Islet of Langerhans (tissue), 1 donor: ENCODE data around the gene FRMD5.
"Not testable (repeated sequence)": the region's sequence is repeated elsewhere in the genome, so short reads cannot be mapped to it uniquely, and the experiment has no call there.

Experiments used
- FAIRE-seq: peaks from one replicate; lab custom pipeline; 2011; peaks lifted over from hg19 to GRCh38; lab: Jason Lieb, UNC

The FRMD5 gene

DNA sequence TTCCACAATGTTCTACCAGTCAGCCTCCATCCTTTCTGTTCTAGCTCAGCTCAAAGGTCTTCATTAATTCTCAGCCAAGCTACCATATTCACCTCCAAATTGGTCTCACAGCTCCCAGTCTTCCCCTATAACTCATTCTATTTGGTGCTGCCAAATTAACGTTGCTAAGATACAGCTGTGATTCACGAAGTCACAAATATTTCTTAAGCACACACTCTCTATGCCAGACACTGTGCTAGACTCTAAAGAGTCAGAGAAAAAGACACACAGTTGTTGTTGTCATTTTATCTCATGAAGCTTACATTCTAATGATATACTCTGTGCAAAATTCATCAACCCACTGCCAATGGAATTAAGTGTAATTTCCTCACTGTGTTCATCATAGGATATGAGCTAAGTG lies 102.8 kb downstream of the FRMD5 start:
- FAIRE-seq = no peak

- FAIRE-seq = no peak
These were observed 107.2 kb downstream of the FRMD5 start for GRCh38 chr15:44087578-44088465.

GRCh38 chr15:44084770-44085169 lies 110.3 kb downstream of the FRMD5 start:
- no peak for FAIRE-seq

DNA sequence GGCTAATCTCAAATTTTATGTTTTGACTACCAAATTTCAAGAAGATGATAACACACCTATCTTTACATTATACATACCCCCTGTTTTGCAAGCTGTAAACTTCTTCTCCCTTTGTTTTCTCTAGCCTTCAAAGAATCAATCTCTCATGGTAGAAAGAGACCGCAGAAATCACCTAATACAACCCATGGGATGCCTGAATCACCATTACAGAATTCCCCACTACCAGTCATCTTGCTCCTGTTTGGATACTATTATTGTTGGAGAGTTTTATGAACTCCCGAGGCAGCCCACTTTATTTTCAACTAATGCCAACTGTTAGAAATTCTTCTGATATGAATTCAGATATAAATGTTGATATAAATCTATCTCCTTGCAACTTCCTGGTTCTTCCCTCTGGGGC lies 110.9 kb downstream of the FRMD5 start:
- no peak for FAIRE-seq

DNA sequence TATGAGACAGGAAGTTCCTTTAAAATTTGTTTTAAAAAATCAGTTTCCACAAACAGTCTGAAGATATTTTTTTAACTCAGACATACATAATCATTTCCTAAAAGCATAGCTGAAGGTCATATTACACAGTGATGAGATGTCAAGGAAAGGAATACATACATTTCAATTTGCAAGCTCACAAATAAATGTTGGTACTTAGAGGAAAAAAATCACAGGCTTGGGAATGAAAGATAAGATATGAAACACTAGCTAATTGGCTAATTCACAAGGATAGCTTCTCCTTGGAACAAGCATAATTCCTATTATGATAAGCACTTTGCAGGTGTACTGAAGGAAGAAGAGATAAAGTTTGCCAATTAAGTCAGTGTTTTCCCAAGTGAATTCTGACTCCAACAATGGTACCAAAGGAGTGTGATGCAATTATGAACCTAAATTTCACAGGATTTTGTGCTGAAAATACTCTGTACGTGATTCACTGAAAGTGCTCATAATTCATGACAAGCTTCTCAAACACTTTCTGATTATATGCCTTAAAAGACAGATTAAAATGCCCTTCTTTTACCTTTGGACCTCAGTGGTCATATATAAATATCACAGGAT lies 112.4 kb downstream of the FRMD5 start:
- FAIRE-seq = no peak

GRCh38 chr15:44081026-44082013 lies 113.8 kb downstream of the FRMD5 start:
- FAIRE-seq = no peak

GRCh38 chr15:44075535-44075934 lies 119.5 kb downstream of the FRMD5 start:
- no peak for FAIRE-seq

DNA sequence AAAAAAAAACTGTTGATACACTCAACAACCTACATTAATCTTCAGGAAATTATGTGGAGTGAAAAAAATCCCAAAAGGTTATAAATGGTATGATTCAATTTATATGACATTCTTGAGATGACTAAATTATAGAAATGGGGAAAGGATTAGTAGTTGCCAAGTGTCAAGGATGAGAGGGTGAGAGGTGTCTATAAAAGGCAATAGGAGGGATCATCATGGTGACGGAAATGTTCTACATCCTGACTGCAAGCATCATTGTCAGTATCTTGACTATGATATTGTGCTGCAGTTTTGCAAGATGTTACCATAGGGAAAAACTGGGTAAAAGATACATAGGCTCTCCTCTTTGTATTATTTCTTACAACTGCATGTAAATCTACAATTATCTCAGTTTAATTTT lies 125.6 kb downstream of the FRMD5 start:
- no peak for FAIRE-seq

GRCh38 chr15:44068347-44068746 lies 126.7 kb downstream of the FRMD5 start:
- no peak for FAIRE-seq

GRCh38 chr15:44066211-44066827 lies 128.8 kb downstream of the FRMD5 start:
- no peak for FAIRE-seq

DNA sequence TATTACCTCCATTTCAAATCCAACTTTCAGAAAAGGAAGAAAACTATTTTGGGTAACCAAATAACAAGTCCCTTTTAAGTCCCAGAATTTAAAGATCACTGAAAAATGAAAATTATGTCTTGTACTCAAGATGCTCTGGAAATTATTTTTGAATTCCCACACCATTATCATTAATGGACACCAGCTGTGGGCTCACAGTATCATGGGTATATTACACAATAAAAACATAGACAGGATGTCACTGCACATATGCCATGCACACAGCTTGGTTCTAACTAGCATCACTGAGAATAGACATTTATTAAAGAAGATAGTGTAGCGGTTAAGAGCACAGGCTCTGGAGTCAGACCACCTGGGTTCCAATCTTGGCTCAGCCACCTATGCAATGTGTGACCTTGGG lies 130.4 kb downstream of the FRMD5 start:
- no peak for FAIRE-seq

DNA sequence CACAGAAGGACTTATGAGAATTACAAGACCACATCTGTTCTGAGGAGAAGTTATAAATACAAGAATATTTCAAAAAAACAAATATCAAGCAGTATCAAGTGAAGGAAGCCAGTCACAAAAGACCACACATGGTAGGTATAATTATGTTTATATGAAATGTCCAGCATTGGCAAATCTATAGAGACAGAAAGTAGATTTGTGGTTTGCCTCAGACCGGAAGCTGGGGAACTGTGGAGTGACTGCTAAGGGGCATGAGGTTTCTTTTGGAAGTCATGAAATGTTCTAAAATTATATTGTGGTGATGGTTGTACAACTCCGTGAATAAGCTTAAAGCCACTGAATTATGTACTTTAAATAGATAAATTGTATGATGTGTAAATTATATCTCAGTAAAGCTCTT lies 136.9 kb downstream of the FRMD5 start:
- FAIRE-seq = no peak

- no peak for FAIRE-seq
These were observed 149.4 kb downstream of the FRMD5 start for GRCh38 chr15:44045661-44046060.

DNA sequence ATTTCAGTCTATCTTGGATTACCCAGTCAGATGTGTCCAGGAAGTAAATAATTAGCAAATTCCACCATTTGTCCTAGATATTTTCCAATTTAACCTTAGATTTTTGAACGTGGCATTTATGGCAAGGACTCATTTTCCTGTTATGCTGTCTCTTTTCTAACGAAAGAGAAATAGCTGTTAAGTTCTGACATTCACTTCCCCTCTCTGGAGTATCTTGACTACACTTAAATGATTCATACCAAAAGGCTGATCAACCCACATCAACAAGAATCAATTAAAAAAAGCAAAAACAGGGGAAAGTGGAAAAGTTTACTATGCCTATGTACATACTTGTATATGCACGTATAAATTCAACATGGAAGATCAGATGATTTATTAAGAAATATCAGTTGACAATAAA lies 149.9 kb downstream of the FRMD5 start:
- FAIRE-seq = no peak

- FAIRE-seq = no peak
These were observed 156.3 kb downstream of the FRMD5 start for GRCh38 chr15:44038755-44039191.

GRCh38 chr15:44035781-44036699 lies 159.0 kb downstream of the FRMD5 start:
- no peak for FAIRE-seq

DNA sequence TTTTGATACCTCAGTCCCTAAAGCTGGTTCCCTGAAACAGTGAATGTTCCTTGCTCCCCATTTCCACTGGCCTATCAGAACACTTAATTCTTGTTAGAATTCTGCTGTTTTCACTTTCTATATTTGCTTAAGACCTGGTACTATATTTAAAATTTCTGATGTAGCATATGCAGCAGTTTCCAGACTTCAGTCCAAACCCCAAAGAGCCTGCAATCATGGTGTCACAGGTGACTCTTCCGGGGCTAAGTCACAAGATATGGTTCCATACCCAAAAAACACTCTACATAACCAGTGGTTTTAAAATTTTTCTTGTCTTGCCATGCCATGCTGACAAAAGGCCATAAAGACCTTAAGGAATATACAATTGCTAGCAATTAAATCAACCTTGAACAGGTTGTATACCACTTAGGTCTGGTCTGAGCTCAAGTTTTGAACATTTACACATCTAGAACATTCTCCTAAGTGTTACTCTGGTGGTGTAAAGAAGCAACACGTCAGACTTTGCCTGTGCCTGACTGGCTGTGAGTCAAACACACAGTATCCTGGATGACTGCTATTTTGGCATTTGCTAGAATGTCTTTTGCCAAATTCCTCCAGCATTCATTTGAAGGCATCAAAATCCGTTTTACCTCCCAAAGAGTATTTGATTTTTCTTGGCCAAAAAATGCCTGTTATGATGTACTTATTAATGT lies 160.0 kb downstream of the FRMD5 start:
- no peak for FAIRE-seq

GRCh38 chr15:44034334-44034733 lies 160.7 kb downstream of the FRMD5 start:
- no peak for FAIRE-seq

- FAIRE-seq = no peak
These were observed 161.2 kb downstream of the FRMD5 start for GRCh38 chr15:44033894-44034293.

DNA sequence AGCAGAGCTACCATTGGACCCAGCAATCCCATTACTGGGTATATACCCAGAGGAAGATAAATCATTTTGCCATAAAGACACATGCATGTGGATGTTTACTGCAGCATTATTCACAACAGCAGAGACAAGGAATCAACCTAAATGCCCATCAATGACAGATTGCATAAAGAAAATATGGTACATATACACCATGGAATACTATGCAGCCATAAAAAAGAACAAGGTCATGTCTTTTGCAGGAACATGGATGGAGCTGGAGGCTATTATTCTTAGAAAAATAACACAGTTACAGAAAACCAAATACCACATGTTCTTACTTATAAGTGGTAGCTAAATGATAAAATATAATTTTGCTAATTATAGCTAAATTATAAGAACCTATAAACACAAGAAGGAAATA lies 162.3 kb downstream of the FRMD5 start:
- FAIRE-seq = not testable (repeated sequence)
